KOPT-K1 (cell line): ENCODE data around the gene MRAS.
"Not testable (repeated sequence)": the region's sequence is repeated elsewhere in the genome, so short reads cannot be mapped to it uniquely, and the experiment has no call there.

Source experiments
- H3K27ac ChIP-seq: fragments of 200-600 bp; sonication (generic); 2 replicates; pipeline ENCODE4 v1.5.1; 2016; ENCODE audit warnings: antibody characterized with exemption, mild to moderate bottlenecking, low read depth, low read length; ENCODE audit not compliant: poor library complexity, severe bottlenecking
- H3K36me3 ChIP-seq: fragments of 200-600 bp; sonication (generic); 2 replicates; pipeline ENCODE4 v1.5.1; 2017; ENCODE audit warnings: antibody characterized with exemption, mild to moderate bottlenecking, low read length, moderate library complexity; ENCODE audit not compliant: insufficient read depth
- H3K9me3 ChIP-seq: fragments of 200-600 bp; sonication (generic); 2 replicates; pipeline ENCODE4 v1.5.1; 2017; ENCODE audit warnings: antibody characterized with exemption, low read length, mild to moderate bottlenecking; ENCODE audit not compliant: insufficient read depth, poor library complexity, severe bottlenecking

Gene MRAS

DNA sequence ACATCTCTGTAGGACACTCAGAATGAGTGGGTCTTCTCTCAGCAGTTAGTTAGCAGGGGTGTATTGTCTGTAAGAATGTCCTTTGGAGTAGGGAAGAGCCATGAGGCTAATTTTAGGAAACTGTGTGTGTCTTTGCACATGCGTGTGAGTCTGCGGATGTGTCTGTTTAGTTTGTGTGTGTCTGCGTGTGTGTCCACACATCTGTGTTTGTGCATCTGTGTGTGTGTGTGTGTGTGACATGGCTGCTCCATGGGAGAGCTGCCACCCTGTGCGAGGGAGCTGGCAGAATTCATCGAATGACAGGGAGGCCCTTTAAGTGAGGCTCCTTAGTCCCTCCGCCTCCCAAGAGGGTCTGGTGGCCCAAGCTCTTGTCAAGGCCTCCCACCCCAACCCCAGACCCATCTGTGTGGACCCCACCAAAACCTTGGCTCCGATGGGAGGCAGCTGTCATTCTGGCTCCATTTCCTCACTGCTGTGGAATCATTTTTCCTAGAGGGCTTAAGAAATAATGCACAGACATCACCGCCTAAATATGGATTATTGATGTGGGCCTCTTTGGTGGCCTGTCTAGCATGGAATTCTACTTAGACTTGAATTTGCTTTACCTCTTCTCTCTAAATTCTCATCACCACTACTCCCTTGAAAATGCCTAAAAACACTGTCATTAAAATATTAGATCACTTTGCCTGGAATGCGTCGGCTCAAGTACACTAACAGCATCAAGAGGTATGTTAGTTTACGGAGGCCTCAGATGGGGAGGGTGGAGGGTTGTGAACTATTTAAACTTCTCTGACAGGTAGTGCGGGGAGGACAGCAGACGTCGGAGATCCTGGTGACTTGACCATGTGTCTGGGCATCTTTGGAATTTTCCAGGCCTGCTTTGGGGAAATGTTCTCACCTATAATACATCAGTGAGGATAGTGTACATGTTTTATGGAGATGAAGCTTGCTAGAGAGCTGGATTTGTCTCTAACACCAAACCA, 95.4 kb downstream of the MRAS start:
- Histone ChIP-seq H3K9me3 (no peaks in the 10 kb centered on the region), H3K36me3 (no peaks in the 10 kb centered on the region), H3K27ac (no peak overlapping the region)

DNA sequence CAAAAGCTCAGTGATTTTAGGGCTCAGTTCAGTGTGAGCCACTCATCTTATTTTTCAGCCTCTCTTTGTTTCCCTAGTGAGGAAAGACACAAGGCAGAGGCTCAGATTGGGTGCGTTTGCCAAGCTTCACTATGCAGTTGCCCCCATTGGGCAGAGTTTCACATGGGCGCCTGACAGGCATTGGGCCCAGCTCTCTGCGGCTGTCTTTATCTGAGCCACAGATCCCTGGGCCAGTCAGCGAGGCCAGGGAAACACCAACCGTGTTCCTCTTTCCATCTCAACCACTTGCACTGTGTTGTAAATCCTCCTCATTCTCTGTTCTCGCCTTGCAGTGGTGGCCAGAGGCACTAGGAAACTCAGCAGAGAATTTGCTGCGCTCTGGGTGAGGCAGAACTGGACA, 96.9 kb downstream of the MRAS start:
- no peaks in the 10 kb centered on the region for H3K9me3 ChIP-seq
- H3K27ac ChIP-seq, result no peak overlapping the region
- H3K36me3 ChIP-seq, result no peaks in the 10 kb centered on the region

DNA sequence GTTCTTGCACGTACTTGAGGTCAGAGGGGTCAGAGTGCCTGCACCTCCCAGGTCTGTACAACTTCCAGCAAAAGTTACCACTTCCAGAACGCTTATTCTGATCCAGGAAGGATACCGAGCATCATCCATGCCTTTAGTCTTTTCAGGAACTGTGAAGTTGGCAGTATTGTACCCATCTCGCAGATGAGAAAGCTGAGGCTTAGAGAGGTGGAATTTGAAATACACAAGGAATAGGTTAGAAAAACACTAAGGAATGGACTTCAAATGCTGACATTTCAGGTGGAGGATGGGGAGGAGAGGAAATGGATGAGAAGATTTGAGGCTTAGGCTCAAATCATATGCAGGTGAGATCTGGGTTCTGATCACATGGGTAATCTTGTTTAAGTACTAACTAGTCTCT, 97.3 kb downstream of the MRAS start:
- Histone ChIP-seq H3K36me3 (no peaks in the 10 kb centered on the region), H3K27ac (no peak overlapping the region), H3K9me3 (no peaks in the 10 kb centered on the region)

DNA sequence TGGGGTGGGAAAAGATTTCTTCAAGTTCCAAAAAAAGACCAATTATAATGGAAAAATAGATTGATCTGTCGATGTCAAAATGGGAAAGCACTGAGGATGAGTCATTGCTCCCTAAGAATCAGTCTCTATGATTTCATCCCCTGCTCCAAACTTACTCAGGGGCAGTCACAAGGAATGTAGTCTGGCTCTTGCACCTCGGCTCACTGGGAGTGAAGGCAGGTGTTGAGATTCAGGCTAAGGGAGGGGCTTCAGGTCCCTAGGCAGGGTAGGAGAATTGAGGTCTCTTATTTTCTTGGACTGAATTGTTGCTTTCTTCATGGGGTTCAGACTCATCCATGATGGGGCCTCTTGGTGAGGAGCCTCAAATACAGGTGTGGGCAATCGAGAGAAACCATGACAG, 100.3 kb downstream of the MRAS start:
- Histone ChIP-seq H3K36me3 (no peaks in the 10 kb centered on the region), H3K9me3 (no peaks in the 10 kb centered on the region), H3K27ac (no peak overlapping the region)

DNA sequence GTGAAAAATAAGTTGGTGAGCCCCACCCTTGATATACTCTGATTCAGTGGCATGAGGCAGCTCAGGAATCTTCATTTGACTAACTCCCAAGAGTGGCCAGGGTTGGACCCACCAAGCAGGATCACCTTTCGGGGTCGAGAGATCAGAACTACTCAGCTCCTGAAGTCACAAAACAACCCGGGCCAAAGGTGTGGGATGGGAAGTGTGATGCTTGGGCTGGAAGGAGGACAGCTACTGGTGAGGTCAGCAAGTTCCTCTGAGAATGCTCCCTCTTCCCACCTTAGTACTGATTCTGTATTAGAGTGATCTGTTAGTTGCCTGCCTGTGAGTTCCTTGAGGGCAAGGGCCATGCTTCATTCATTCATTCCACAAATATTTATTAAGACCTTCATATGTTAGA, 101.1 kb downstream of the MRAS start:
- no peaks in the 10 kb centered on the region for H3K36me3 ChIP-seq
- no peak overlapping the region for H3K27ac ChIP-seq
- H3K9me3 ChIP-seq, result no peaks in the 10 kb centered on the region

DNA sequence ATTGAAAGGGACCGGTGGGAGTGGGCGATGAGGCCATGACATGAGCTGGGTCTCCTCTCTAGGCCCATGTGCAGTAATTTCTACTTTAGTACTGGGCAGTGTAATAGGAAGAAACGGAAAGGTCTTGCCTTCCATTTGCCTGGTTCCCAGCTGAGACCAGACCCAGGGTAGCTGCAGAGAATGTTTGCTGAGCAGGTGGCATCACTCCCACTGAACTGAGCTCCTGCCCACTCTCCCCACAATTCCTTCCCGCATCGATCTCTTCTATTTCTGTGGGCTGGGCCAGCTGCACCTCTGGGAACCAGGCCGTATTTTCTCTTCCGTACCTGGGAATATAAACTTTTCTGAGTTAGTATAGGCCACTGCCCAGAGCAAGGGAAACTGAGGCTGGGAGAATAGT, 101.8 kb downstream of the MRAS start:
- Histone ChIP-seq H3K9me3 (no peaks in the 10 kb centered on the region), H3K27ac (no peak overlapping the region), H3K36me3 (no peaks in the 10 kb centered on the region)

DNA sequence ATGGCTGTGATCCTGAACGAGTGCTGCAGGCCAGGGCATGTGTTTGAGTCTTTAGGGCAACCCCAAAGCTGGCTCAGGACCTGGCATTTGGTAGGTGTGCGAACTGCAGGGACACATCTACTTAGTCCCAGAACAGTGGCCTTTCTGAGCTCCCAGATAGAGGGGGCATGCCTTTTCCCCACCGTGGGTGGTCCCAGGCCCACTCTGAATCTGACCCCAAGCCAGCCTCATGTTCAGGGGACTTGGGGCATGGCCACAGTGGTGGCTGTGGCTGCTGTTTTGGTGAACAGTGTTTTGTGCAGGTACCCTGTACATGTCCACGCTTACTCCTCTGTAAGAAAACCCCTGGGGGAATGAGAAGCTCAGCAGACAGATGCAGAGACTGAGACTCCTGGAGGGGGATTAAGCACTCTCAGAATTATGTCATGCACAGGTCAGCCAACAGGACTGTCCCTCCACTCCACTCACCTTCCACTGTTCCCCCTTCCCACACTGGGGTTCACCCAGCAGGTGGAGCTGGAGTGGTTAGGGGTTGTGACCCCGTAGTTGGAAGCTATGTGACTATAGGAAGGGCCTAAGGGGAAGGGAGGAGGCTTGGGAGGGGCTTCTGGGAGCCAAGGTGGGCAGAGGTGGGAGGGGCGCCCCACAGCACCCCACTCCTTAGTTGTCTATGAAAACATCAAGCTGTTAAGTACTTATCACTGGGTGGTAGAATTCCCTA, 102.5 kb downstream of the MRAS start:
- Histone ChIP-seq H3K27ac (no peak overlapping the region), H3K36me3 (no peaks in the 10 kb centered on the region), H3K9me3 (no peaks in the 10 kb centered on the region)

DNA sequence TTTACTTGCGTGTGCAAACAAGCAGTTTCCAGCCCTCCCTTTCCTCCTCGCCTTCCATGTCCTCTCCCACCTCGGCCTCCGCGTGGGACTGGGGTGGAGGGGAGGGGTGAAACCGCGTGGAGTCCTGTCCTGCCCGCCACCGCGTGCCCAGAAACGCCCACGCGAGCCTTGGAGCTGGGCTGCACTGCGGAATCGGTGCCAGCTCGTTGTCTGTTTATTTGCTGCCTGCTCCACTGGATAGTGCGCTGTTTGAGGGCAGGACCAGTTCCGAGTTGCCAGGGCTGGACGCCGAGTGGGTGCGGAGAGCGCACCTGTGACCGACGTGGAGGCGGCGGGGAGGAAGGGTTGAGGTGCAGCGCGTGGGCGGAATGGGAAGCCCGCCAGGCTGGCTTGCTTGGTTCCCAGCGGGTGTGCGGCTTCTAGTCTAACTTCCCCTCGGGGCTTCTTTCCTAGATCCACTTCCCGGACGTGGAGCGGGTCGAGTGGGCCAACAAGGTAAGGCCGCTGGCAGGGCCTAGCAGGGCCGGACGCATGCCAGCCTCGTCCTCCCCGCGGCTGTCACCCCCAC, 103.3 kb downstream of the MRAS start:
- H3K27ac ChIP-seq, result no peak overlapping the region
- no peaks in the 10 kb centered on the region for H3K36me3 ChIP-seq
- no peaks in the 10 kb centered on the region for H3K9me3 ChIP-seq

DNA sequence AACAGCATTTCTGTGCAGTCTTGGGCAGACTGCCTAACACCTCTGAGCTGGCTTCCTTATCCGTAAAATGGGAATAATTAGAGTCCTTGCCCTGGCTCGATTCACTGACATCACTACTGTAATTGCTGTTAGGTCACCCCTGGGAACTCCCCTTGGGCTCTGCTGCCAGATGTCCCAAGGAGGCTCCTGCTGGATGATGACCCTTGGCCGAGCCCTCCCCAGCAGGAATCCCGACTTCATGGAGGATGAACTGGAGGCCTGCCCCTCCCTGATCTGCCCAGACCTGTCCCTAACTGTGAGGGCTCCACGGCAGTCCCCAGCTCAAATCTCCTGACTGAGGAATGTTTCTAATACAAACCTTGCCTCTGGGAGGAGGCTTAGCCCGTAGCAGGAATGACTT, 104.1 kb downstream of the MRAS start:
- Histone ChIP-seq H3K27ac (no peak overlapping the region), H3K9me3 (no peaks in the 10 kb centered on the region), H3K36me3 (no peaks in the 10 kb centered on the region)

DNA sequence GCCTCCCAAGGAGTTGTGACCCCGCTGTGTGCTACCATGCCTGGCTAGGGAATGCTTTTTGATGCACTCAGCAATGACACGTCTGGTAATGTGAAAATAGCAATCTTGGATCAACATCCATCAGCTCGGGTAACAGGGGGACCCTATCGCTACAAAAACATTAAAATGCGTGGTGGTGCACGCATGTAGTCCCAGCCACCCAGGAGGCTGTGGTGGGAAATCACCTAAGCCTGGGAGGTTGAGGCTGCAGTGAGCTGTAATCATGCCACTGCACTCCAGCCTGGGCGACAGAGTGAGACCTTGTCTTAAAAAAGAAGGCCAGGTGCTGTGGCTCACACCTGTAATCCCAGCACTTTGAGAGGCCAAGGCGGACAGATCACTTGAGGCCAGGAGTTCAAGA, 105.6 kb downstream of the MRAS start:
- H3K36me3 ChIP-seq, H3K27ac ChIP-seq, H3K9me3 ChIP-seq: not testable (repeated sequence)
